GM12892 (cell line): ENCODE results near the gene PIEZO1.
"Not testable (repeated sequence)": the region's sequence is repeated elsewhere in the genome, so short reads cannot be mapped to it uniquely, and the experiment has no call there.

Experiments used
- POLR2A ChIP-seq: IDR thresholded peaks from 2 replicates; pipeline ENCODE4 v1.6.1; 2011; ENCODE audit warnings: low read depth, low read length, control low read depth
- POLR2AphosphoS5 ChIP-seq: IDR thresholded peaks from 2 replicates; pipeline ENCODE4 v1.6.1; 2011; ENCODE audit warnings: low read depth, low read length, control low read depth

DNA sequence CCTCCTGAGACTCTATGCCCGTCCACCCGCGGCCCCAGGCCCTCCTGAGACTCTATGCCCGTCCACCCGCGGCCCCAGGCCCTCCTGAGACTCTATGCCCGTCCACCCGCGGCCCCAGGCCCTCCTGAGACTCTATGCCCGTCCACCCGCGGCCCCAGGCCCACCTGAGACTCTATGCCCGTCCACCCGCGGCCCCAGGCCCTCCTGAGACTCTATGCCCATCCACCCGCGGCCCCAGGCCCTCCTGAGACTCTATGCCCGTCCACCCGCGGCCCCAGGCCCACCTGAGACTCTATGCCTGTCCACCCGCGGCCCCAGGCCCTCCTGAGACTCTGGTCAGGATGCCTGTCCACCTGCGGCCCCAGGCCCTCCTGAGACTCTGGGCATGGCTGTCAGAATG is 13.2 kb downstream of the PIEZO1 start:
- not testable (repeated sequence) for TF ChIP-seq POLR2AphosphoS5, POLR2A
